HUES48 (cell line): ENCODE measurements around the gene PDE6D.

Source experiments
- H3K27ac ChIP-seq: one replicate; pipeline ENCODE4 v1.7.0; 2013; ENCODE audit warnings: low read depth, low read length, inconsistent platforms
- H3K27me3 ChIP-seq: 2 replicates; pipeline ENCODE4 v1.6.1; 2013; ENCODE audit warnings: mild to moderate bottlenecking, low read length; ENCODE audit not compliant: control insufficient read depth, insufficient read depth
- H3K36me3 ChIP-seq: 2 replicates; pipeline ENCODE4 v1.6.1; 2013; ENCODE audit warnings: low read length; ENCODE audit not compliant: control insufficient read depth, insufficient read depth
- H3K4me1 ChIP-seq: 2 replicates; pipeline ENCODE4 v1.6.1; 2013; ENCODE audit warnings: mild to moderate bottlenecking, low read length; ENCODE audit not compliant: control insufficient read depth, insufficient read depth
- H3K4me3 ChIP-seq: 2 replicates; pipeline ENCODE4 v1.5.1; 2013; ENCODE audit warnings: mild to moderate bottlenecking, low read depth, low read length
- H3K9ac ChIP-seq: 2 replicates; pipeline ENCODE4 v1.6.1; 2013; ENCODE audit warnings: mild to moderate bottlenecking, low read depth, low read length, moderate library complexity
- H3K9me3 ChIP-seq: 2 replicates; pipeline ENCODE4 v1.6.1; 2013; ENCODE audit warnings: low read length; ENCODE audit not compliant: control insufficient read depth, insufficient read depth

The PDE6D gene

GRCh38 chr2:231686192-231687100 lies 94.6 kb downstream of the PDE6D start:
- H3K27ac ChIP-seq = no peak overlapping the region
- H3K9me3 ChIP-seq = no peaks in the 10 kb centered on the region
- peaks cover 30% of the 10 kb centered on the region for H3K4me1 ChIP-seq
- H3K36me3 ChIP-seq = no peaks in the 10 kb centered on the region
- H3K4me3 ChIP-seq = no peak overlapping the region
- H3K27me3 ChIP-seq = no peaks in the 10 kb centered on the region
- H3K9ac ChIP-seq = no peak overlapping the region

- Histone ChIP-seq H3K36me3 (no peaks in the 10 kb centered on the region), H3K9me3 (no peaks in the 10 kb centered on the region), H3K27ac (no peak overlapping the region), H3K4me1 (peaks cover 31% of the 10 kb centered on the region), H3K9ac (no peak overlapping the region), H3K4me3 (peak overlapping the region; percentile 24; the same call in 1 of the 2 replicates), H3K27me3 (no peaks in the 10 kb centered on the region)
Measured at GRCh38 chr2:231685349-231686191, 95.5 kb downstream of the PDE6D start.

GRCh38 chr2:231684314-231685223 lies 96.5 kb downstream of the PDE6D start:
- no peaks in the 10 kb centered on the region for H3K36me3 ChIP-seq
- no peaks in the 10 kb centered on the region for H3K9me3 ChIP-seq
- H3K4me1 ChIP-seq = peaks cover 38% of the 10 kb centered on the region
- H3K4me3 ChIP-seq = no peak overlapping the region
- no peak overlapping the region for H3K27ac ChIP-seq
- H3K9ac ChIP-seq = no peak overlapping the region
- H3K27me3 ChIP-seq = no peaks in the 10 kb centered on the region

- H3K4me3 ChIP-seq = no peak overlapping the region
- no peaks in the 10 kb centered on the region for H3K27me3 ChIP-seq
- no peak overlapping the region for H3K9ac ChIP-seq
- no peaks in the 10 kb centered on the region for H3K36me3 ChIP-seq
- H3K4me1 ChIP-seq = peaks cover 38% of the 10 kb centered on the region
- no peak overlapping the region for H3K27ac ChIP-seq
- no peaks in the 10 kb centered on the region for H3K9me3 ChIP-seq
Measured at GRCh38 chr2:231683292-231684235, 97.5 kb downstream of the PDE6D start.

- H3K9ac ChIP-seq = no peak overlapping the region
- H3K27me3 ChIP-seq = no peaks in the 10 kb centered on the region
- no peak overlapping the region for H3K27ac ChIP-seq
- peaks cover 38% of the 10 kb centered on the region for H3K4me1 ChIP-seq
- no peak overlapping the region for H3K4me3 ChIP-seq
- no peaks in the 10 kb centered on the region for H3K9me3 ChIP-seq
- H3K36me3 ChIP-seq = no peaks in the 10 kb centered on the region
Measured at GRCh38 chr2:231682603-231683291, 98.3 kb downstream of the PDE6D start.
